A673 (cell line): ENCODE measurements around the gene MAGI3. TPM values are rescaled to one million over a fixed set of nuclear protein-coding genes. Genes with fewer than 3 reads are reported as not detected.
A peak's percentile ranks its signal among the peaks of the same experiment; 100 is the strongest.

Source experiments
- BruUV-seq: library from RNA; stranded (reverse); fragments of 400-500 nt; replicated peaks from 2 replicates; lab custom pipeline; 2021; lab: Mats Ljungman, UMichigan
- CTCF ChIA-PET: fragments of 300-600 bp; sonication (Branson Sonifier 250); formaldehyde crosslinking; loops from one replicate; lab custom pipeline; 2022; ENCODE audit warnings: antibody characterized with exemption; lab: Charles Lee
- POLR2A ChIA-PET: fragments of 300-600 bp; sonication (Branson Sonifier 250); formaldehyde crosslinking; loops from one replicate; lab custom pipeline; 2022; ENCODE audit warnings: antibody characterized with exemption; ENCODE audit not compliant: low non-redundant PET; lab: Charles Lee
- DNase-seq: peaks from one replicate; pipeline ENCODE4 v3.0.0-alpha.2; 2015; ENCODE audit warnings: low spot score
- H3K27ac ChIP-seq: fragments of 200-600 bp; sonication (generic); 2 replicates; pipeline ENCODE4 v1.5.1; 2016; ENCODE audit warnings: mixed run types, low read depth, mild to moderate bottlenecking, mixed read lengths, antibody characterized with exemption, low read length; ENCODE audit not compliant: poor library complexity, severe bottlenecking
- H3K27me3 ChIP-seq: fragments of 200-600 bp; sonication (generic); replicated peaks from 2 replicates; pipeline ENCODE4 v1.6.1; 2017; ENCODE audit warnings: mixed run types, low read depth, mild to moderate bottlenecking, mixed read lengths, antibody characterized with exemption, low read length; ENCODE audit not compliant: insufficient read depth, poor library complexity
- H3K36me3 ChIP-seq: fragments of 200-600 bp; sonication (generic); 2 replicates; pipeline ENCODE4 v1.6.1; 2016; ENCODE audit warnings: mixed run types, mild to moderate bottlenecking, mixed read lengths, antibody characterized with exemption, low read length; ENCODE audit not compliant: insufficient read depth, poor library complexity, severe bottlenecking
- H3K4me1 ChIP-seq: fragments of 200-600 bp; sonication (generic); 2 replicates; pipeline ENCODE4 v1.6.1; 2017; ENCODE audit warnings: mixed run types, mild to moderate bottlenecking, mixed read lengths, antibody characterized with exemption, low read length; ENCODE audit not compliant: insufficient read depth, poor library complexity, severe bottlenecking
- H3K4me3 ChIP-seq: fragments of 200-600 bp; sonication (generic); 2 replicates; pipeline ENCODE4 v1.5.1; 2016; ENCODE audit warnings: low read depth, mixed run types, mild to moderate bottlenecking, mixed read lengths, low read length; ENCODE audit not compliant: poor library complexity, severe bottlenecking
- H3K9me3 ChIP-seq: fragments of 200-600 bp; sonication (generic); 2 replicates; pipeline ENCODE4 v1.6.1; 2016; ENCODE audit warnings: mixed run types, low read depth, mild to moderate bottlenecking, mixed read lengths, antibody characterized with exemption, low read length; ENCODE audit not compliant: poor library complexity, severe bottlenecking
- CTCF ChIP-seq: fragments of 300-800, 200-600 bp; sonication (generic); conservative IDR thresholded peaks from 2 replicates; pipeline ENCODE4 v1.5.1; 2017; ENCODE audit warnings: low read depth, mild to moderate bottlenecking, antibody characterized with exemption, low read length, moderate library complexity, mixed read lengths
- EZH2 ChIP-seq: fragments of 200-600 bp; sonication (generic); IDR thresholded peaks from 2 replicates; pipeline ENCODE4 v1.6.1; 2017; ENCODE audit warnings: borderline replicate concordance, low read depth, mild to moderate bottlenecking, mixed read lengths, antibody characterized with exemption, low read length; ENCODE audit not compliant: poor library complexity, severe bottlenecking
- intact Hi-C: fragments of 100-400 bp; cut with micrococcal nuclease; formaldehyde crosslinking; loops from one replicate; pipeline ENCODE4 v1.10.0; 2022; ENCODE audit not compliant: unreplicated experiment
- total RNA-seq: library from RNA; stranded (reverse); gene quantifications from 2 replicates; pipeline ENCODE4 v1.2.3, GENCODE V29; 2021

MAGI3 gene
- total RNA-seq, 1 experiment from 2014 or later: 5.1 TPM

DNA sequence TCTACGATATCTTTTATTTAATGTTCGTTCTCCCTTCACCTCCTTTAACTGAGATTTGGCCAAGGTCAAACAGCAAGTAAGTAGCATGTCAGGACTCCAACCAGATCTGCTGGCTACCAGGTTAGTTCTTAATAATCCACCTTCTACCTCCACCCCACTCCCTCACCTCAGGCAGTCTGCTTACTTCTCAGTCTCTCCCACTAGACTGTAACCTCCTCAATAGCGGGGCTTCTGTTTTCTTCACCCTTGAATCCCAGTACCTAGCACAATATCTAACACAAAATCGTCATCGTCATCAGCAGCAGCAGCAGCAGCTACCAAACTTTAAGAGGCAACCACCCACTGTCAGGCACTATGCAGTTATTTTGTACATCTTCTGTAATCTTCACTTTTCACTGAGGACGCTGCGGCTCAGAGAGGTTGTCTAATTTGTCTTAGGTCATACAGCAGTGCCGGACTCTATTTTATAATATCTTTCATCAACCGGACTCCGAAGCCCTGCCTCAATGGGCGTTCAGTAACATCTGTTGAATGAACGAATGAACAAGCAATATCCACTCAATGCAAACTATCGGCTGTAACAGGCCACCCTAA, 859 bp upstream of the MAGI3 start:
- peaks cover 34% of the 10 kb centered on the region for H3K27me3 ChIP-seq
- H3K4me3 ChIP-seq: peak overlapping the region; percentile 88
- POLR2A ChIA-PET: no interaction called here
- CTCF ChIA-PET: no interaction called here
- peaks cover 8% of the 10 kb centered on the region for H3K4me1 ChIP-seq
- no peaks in the 10 kb centered on the region for H3K36me3 ChIP-seq
- no peak overlapping the region for H3K27ac ChIP-seq
- TF ChIP-seq CTCF: no peak
- no peak for TF ChIP-seq EZH2
- intact Hi-C loops: no loop called here
- BruUV-seq: no TSS peak
- DNase-seq: no peak
- no peaks in the 10 kb centered on the region for H3K9me3 ChIP-seq

- intact Hi-C loops: no loop called here
- Histone ChIP-seq H3K4me3 (peak overlapping the region; percentile 88), H3K27me3 (peaks cover 49% of the 10 kb centered on the region), H3K9me3 (no peaks in the 10 kb centered on the region), H3K27ac (peak overlapping the region; percentile 72), H3K4me1 (peaks cover 8% of the 10 kb centered on the region), H3K36me3 (no peaks in the 10 kb centered on the region)
- TF ChIP-seq CTCF (0 out of 2 replicates have a peak, but pooled peaks have one; percentile 16), EZH2 (no peak)
- DNase-seq: peak; percentile 39
- ChIA-PET POLR2A (no interaction called here), CTCF (interaction anchor here (1.2 kb wide), 1 partner anchor 62 kb away, joined by 6 read pairs; no protein-coding TSS in a partner anchor)
- BruUV-seq: no TSS peak
Measured at GRCh38 chr1:113390871-113391648, 745 bp downstream of the MAGI3 start.

GRCh38 chr1:113391649-113392271, 1.4 kb downstream of the MAGI3 start:
- DNase-seq: no peak
- Histone ChIP-seq H3K27ac (no peak overlapping the region), H3K9me3 (no peaks in the 10 kb centered on the region), H3K4me3 (peak overlapping the region; percentile 88), H3K27me3 (peaks cover 56% of the 10 kb centered on the region), H3K4me1 (peaks cover 8% of the 10 kb centered on the region), H3K36me3 (no peaks in the 10 kb centered on the region)
- BruUV-seq: no TSS peak
- no peak for TF ChIP-seq CTCF
- no peak for TF ChIP-seq EZH2
- CTCF ChIA-PET: interaction anchor here (1.2 kb wide), 1 partner anchor 61 kb away, joined by 6 read pairs; no protein-coding TSS in a partner anchor
- intact Hi-C loops: no loop called here
- POLR2A ChIA-PET: no interaction called here
